NB4 (cell line): ENCODE results near the gene CMIP.

Experiments
- CTCF ChIP-seq: IDR thresholded peaks from one replicate; pipeline ENCODE4 v1.5.1; 2012; ENCODE audit warnings: low read depth, low read length
- MYC ChIP-seq: IDR thresholded peaks from 2 replicates; pipeline ENCODE4 v1.6.1; 2011; ENCODE audit warnings: low read depth, low read length
- POLR2A ChIP-seq: IDR thresholded peaks from 2 replicates; pipeline ENCODE4 v1.6.1; 2011; ENCODE audit warnings: mild to moderate bottlenecking; ENCODE audit not compliant: insufficient read length; ENCODE audit errors: extremely low read depth

DNA sequence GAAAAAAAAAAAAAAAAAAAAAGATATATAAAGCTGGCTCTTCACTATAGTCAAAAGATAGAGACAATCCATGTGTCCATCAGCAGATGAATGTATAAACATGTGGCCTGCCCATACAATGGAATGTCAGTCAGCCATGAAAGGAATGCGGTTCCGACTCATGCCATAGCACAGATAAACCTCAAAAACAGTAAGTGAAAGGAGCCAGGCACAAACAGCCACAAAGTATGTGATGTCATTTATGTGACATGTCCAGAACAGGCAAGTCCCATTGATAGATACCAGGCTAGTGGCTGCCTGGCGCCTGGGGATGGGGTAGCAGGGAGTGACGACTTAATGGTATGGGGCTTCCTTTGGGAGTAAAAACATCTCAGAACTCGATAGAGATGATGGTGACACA lies 155.7 kb downstream of the CMIP start:
- TF ChIP-seq POLR2A (no peak), MYC (no peak), CTCF (no peak)
